Suppressor macrophage treated with lipopolysaccharide for 1 hour (primary cell): ENCODE measurements around the gene DDX53.

ENCODE experiments used
- DNase-seq, 3 donors: peaks; one replicate each; pipeline ENCODE4 v3.0.0-alpha.2; 2020 to 2022

Gene DDX53

DNA sequence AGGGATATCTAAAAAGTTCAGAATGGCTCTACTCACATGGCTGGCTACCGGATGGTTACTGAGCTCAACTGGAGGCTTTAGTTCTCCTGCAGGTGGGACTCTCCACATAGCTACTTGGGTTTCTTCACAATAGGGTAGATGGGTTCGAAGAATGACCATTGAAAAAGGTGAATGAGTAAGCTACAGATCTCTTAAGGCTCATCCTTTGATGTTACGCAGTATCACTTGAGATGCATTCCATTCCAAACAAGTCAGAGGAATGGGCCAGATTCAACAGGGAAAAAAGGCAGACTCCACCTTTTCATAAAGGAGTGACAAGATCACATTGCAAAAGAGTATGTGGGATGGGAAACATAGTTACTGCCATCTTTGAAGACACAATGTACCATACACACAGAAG, 52.6 kb downstream of the DDX53 start:
- DNase-seq, result no peak
